HepG2 (cell line): ENCODE data around the gene CTDSP1. TPM values are rescaled to one million over a fixed set of nuclear protein-coding genes. Genes with fewer than 3 reads are reported as not detected.

Experiments
- ARNT ChIP-seq: fragments of 450-650 bp; IDR thresholded peaks from 2 replicates; pipeline ENCODE4 v1.6.1; 2017
- FOXP1 ChIP-seq, 2 experiments: fragments of 450-650 bp in 1 of 2; IDR thresholded peaks; 2 replicates each; pipeline ENCODE4 v1.6.1; 2017 to 2018; ENCODE audit warnings: antibody characterized with exemption in 1 of 2
- HDAC2 ChIP-seq: sonication (generic); formaldehyde crosslinking; IDR thresholded peaks from 2 replicates; pipeline ENCODE4 v1.4.0; 2020; ENCODE audit warnings: missing genetic modification reagents
- JUNB ChIP-seq: sonication (generic); formaldehyde crosslinking; IDR thresholded peaks from 2 replicates; pipeline ENCODE4 v1.8.0; 2022; ENCODE audit warnings: missing genetic modification reagents, mild to moderate bottlenecking, borderline replicate concordance
- MYC ChIP-seq: sonication (generic); formaldehyde crosslinking; IDR thresholded peaks from 2 replicates; pipeline ENCODE4 v1.9.0; 2021; ENCODE audit warnings: missing genetic modification reagents, borderline replicate concordance
- PAF1 ChIP-seq: IDR thresholded peaks from 2 replicates; pipeline ENCODE4 v1.6.1; 2016; ENCODE audit warnings: missing genetic modification reagents, missing compliant biosample characterization
- RAD51 ChIP-seq: fragments of 450-650 bp; IDR thresholded peaks from 2 replicates; pipeline ENCODE4 v1.6.1; 2016; ENCODE audit warnings: borderline replicate concordance
- REPIN1 ChIP-seq: sonication (generic); formaldehyde crosslinking; IDR thresholded peaks from 2 replicates; pipeline ENCODE4 v1.8.0; 2022; ENCODE audit warnings: missing genetic modification reagents, low read depth, mild to moderate bottlenecking, borderline replicate concordance
- RNF2 ChIP-seq: fragments of 450-650 bp; conservative IDR thresholded peaks from 2 replicates; pipeline ENCODE4 v1.6.1; 2016; ENCODE audit warnings: low read depth
- ZBTB42 ChIP-seq: sonication (generic); formaldehyde crosslinking; IDR thresholded peaks from 2 replicates; pipeline ENCODE4 v1.5.0; 2020; ENCODE audit warnings: mild to moderate bottlenecking, missing genetic modification reagents
- ZNF333 ChIP-seq: sonication (generic); formaldehyde crosslinking; IDR thresholded peaks from 2 replicates; pipeline ENCODE4 v1.4.0; 2020; ENCODE audit warnings: mild to moderate bottlenecking, missing genetic modification reagents, borderline replicate concordance
- ZNF512 ChIP-seq: sonication (generic); formaldehyde crosslinking; IDR thresholded peaks from 2 replicates; pipeline ENCODE4 v1.4.0; 2020; ENCODE audit warnings: mild to moderate bottlenecking, missing genetic modification reagents
- ZNF691 ChIP-seq: sonication (generic); formaldehyde crosslinking; IDR thresholded peaks from 2 replicates; pipeline ENCODE4 v1.4.0; 2020; ENCODE audit warnings: missing genetic modification reagents, low read depth, mild to moderate bottlenecking, borderline replicate concordance
- polyA plus RNA-seq, 8 experiments: library from polyadenylated mRNA; depleted of rRNA in 3 of 8; stranded (reverse) in 7 of 8; unstranded in 1 of 8; fragments of >200 nt; fragmentation: Illumina TruSeq in 4 of 8; extraction: Trizol in 4 of 8; gene quantifications; 2 replicates each; pipeline versions ENCODE4 v1.2.1 to v1.2.3, GENCODE V29; 2011 to 2016; ENCODE audit warnings: low read depth in 4 of 8, missing spikeins in 1 of 8, mixed read lengths in 1 of 8; ENCODE audit not compliant: insufficient read depth in 1 of 8
- total RNA-seq, 5 experiments: library from RNA; depleted of rRNA; stranded (reverse); fragments of >200 nt; fragmentation: Illumina TruSeq; extraction: Trizol; gene quantifications; 2 replicates each; pipeline ENCODE4 v1.2.3, GENCODE V29; 2016; ENCODE audit warnings: low read depth in 1 of 5
- TF ChIP-seq, protein P1 (sequence below): sonication (generic); formaldehyde crosslinking; IDR thresholded peaks from 2 replicates; pipeline ENCODE4; 2020; ENCODE audit warnings: missing genetic modification reagents, mild to moderate bottlenecking, borderline replicate concordance
- TF ChIP-seq, protein P2 (sequence below): sonication (generic); formaldehyde crosslinking; IDR thresholded peaks from 2 replicates; pipeline ENCODE4 v1.4.0; 2020; ENCODE audit warnings: mild to moderate bottlenecking, low read depth, missing genetic modification reagents
- TF ChIP-seq, protein P3 (sequence below): sonication (generic); formaldehyde crosslinking; IDR thresholded peaks from 2 replicates; pipeline ENCODE4 v1.4.0; 2020; ENCODE audit warnings: missing genetic modification reagents
- TF ChIP-seq, protein P4 (sequence below): sonication (generic); formaldehyde crosslinking; IDR thresholded peaks from 2 replicates; pipeline ENCODE4 v1.4.0; 2020; ENCODE audit warnings: missing genetic modification reagents, borderline replicate concordance

CTDSP1 gene
- total and polyA plus RNA-seq, 2 of the 13 experiments (the other 11 are each of a cell fraction or from before 2014, with no cell fraction given) = 91.0 to 268 TPM

- TF ChIP-seq, protein P1, sequence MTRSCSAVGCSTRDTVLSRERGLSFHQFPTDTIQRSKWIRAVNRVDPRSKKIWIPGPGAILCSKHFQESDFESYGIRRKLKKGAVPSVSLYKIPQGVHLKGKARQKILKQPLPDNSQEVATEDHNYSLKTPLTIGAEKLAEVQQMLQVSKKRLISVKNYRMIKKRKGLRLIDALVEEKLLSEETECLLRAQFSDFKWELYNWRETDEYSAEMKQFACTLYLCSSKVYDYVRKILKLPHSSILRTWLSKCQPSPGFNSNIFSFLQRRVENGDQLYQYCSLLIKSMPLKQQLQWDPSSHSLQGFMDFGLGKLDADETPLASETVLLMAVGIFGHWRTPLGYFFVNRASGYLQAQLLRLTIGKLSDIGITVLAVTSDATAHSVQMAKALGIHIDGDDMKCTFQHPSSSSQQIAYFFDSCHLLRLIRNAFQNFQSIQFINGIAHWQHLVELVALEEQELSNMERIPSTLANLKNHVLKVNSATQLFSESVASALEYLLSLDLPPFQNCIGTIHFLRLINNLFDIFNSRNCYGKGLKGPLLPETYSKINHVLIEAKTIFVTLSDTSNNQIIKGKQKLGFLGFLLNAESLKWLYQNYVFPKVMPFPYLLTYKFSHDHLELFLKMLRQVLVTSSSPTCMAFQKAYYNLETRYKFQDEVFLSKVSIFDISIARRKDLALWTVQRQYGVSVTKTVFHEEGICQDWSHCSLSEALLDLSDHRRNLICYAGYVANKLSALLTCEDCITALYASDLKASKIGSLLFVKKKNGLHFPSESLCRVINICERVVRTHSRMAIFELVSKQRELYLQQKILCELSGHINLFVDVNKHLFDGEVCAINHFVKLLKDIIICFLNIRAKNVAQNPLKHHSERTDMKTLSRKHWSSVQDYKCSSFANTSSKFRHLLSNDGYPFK (CRISPR knock-in tag) = 0 out of 2 replicates have a peak, but pooled peaks have one; percentile 44
- TF ChIP-seq ZNF333 (CRISPR knock-in tag) (peak; percentile 27; the same call in 1 of the 2 replicates), PAF1 (no peak), REPIN1 (no peak), ARNT (no peak), RAD51 (no peak), FOXP1 (IDR thresholded peaks at IDR 0.05) (no peak), FOXP1 (CRISPR knock-in tag; IDR thresholded peaks at IDR 0.05) (no peak), ZNF691 (CRISPR knock-in tag) (0 out of 2 replicates have a peak, but pooled peaks have one; percentile 55), RNF2 (no peak), HDAC2 (CRISPR knock-in tag) (0 out of 2 replicates have a peak, but pooled peaks have one; percentile 14), ZBTB42 (0 out of 2 replicates have a peak, but pooled peaks have one; percentile 24), JUNB (no peak), ZNF512 (CRISPR knock-in tag) (no peak), MYC (CRISPR knock-in tag) (no peak)
- TF ChIP-seq, protein P2, sequence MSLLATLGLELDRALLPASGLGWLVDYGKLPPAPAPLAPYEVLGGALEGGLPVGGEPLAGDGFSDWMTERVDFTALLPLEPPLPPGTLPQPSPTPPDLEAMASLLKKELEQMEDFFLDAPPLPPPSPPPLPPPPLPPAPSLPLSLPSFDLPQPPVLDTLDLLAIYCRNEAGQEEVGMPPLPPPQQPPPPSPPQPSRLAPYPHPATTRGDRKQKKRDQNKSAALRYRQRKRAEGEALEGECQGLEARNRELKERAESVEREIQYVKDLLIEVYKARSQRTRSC (CRISPR knock-in tag) = no peak
- TF ChIP-seq, protein P3, sequence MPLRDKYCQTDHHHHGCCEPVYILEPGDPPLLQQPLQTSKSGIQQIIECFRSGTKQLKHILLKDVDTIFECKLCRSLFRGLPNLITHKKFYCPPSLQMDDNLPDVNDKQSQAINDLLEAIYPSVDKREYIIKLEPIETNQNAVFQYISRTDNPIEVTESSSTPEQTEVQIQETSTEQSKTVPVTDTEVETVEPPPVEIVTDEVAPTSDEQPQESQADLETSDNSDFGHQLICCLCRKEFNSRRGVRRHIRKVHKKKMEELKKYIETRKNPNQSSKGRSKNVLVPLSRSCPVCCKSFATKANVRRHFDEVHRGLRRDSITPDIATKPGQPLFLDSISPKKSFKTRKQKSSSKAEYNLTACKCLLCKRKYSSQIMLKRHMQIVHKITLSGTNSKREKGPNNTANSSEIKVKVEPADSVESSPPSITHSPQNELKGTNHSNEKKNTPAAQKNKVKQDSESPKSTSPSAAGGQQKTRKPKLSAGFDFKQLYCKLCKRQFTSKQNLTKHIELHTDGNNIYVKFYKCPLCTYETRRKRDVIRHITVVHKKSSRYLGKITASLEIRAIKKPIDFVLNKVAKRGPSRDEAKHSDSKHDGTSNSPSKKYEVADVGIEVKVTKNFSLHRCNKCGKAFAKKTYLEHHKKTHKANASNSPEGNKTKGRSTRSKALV = no peak
- TF ChIP-seq, protein P4, sequence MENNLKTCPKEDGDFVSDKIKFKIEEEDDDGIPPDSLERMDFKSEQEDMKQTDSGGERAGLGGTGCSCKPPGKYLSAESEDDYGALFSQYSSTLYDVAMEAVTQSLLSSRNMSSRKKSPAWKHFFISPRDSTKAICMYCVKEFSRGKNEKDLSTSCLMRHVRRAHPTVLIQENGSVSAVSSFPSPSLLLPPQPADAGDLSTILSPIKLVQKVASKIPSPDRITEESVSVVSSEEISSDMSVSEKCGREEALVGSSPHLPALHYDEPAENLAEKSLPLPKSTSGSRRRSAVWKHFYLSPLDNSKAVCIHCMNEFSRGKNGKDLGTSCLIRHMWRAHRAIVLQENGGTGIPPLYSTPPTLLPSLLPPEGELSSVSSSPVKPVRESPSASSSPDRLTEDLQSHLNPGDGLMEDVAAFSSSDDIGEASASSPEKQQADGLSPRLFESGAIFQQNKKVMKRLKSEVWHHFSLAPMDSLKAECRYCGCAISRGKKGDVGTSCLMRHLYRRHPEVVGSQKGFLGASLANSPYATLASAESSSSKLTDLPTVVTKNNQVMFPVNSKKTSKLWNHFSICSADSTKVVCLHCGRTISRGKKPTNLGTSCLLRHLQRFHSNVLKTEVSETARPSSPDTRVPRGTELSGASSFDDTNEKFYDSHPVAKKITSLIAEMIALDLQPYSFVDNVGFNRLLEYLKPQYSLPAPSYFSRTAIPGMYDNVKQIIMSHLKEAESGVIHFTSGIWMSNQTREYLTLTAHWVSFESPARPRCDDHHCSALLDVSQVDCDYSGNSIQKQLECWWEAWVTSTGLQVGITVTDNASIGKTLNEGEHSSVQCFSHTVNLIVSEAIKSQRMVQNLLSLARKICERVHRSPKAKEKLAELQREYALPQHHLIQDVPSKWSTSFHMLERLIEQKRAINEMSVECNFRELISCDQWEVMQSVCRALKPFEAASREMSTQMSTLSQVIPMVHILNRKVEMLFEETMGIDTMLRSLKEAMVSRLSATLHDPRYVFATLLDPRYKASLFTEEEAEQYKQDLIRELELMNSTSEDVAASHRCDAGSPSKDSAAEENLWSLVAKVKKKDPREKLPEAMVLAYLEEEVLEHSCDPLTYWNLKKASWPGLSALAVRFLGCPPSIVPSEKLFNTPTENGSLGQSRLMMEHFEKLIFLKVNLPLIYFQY (CRISPR knock-in tag) = no peak
Observed at GRCh38 chr2:218419630-218420216, 20.1 kb downstream of the CTDSP1 start (continued).
